ENCODE results near the gene BCL7C. TPM values are rescaled to one million over a fixed set of nuclear protein-coding genes. Genes with fewer than 3 reads are reported as not detected.
A peak's percentile ranks its signal among the peaks of the same experiment; 100 is the strongest.

Gene BCL7C
- total and polyA plus RNA-seq, 2 of the 13 experiments (the other 11 are each of a cell fraction or from before 2014, with no cell fraction given): 17.7 to 33.8 TPM

GRCh38 chr16:30844671-30845449 lies 49.0 kb downstream of the BCL7C start (continued):
- TF ChIP-seq BORCS8-MEF2B (CRISPR knock-in tag; IDR thresholded peaks at IDR 0.05): peak; percentile 86
- TF ChIP-seq KDM1A (CRISPR knock-in tag; IDR thresholded peaks at IDR 0.05): no peak
- TF ChIP-seq NFKB2 (CRISPR knock-in tag; IDR thresholded peaks at IDR 0.05; ENCODE audit: borderline replicate concordance): 0 out of 2 replicates have a peak, but pooled peaks have one; percentile 25
- TF ChIP-seq CTCF (CRISPR knock-in tag; IDR thresholded peaks at IDR 0.05): peak; percentile 96
- TF ChIP-seq SAP130 (CRISPR knock-in tag; IDR thresholded peaks at IDR 0.05; ENCODE audit: low read depth): peak; percentile 87
- no peak for TF ChIP-seq ZNF878 (CRISPR knock-in tag; IDR thresholded peaks at IDR 0.05)
- no peak for TF ChIP-seq SATB2 (CRISPR knock-in tag; IDR thresholded peaks at IDR 0.05)
- 0 out of 2 replicates have a peak, but pooled peaks have one; percentile 40 for TF ChIP-seq ZNF589 (CRISPR knock-in tag; conservative IDR thresholded peaks at IDR 0.05)
- no peak for TF ChIP-seq MATR3 (CRISPR knock-in tag; IDR thresholded peaks at IDR 0.05)
- TF ChIP-seq ZNF788 (CRISPR knock-in tag; IDR thresholded peaks at IDR 0.05; ENCODE audit: borderline replicate concordance): no peak; the same call in 1 of the 2 replicates
- no peak for TF ChIP-seq ZBTB42 (CRISPR knock-in tag; IDR thresholded peaks at IDR 0.05)
- no peak for TF ChIP-seq JDP2 (CRISPR knock-in tag; IDR thresholded peaks at IDR 0.05; ENCODE audit: borderline replicate concordance)
- no peak for TF ChIP-seq ZNF383 (CRISPR knock-in tag; IDR thresholded peaks at IDR 0.05; ENCODE audit: borderline replicate concordance)
- peak; percentile 28; the same call in 1 of the 2 replicates for TF ChIP-seq ZBTB26 (CRISPR knock-in tag; IDR thresholded peaks at IDR 0.05; ENCODE audit: borderline replicate concordance)
- TF ChIP-seq TCF12 (IDR thresholded peaks at IDR 0.05): no peak
- TF ChIP-seq TCF12 (CRISPR knock-in tag; IDR thresholded peaks at IDR 0.05): no peak
- TF ChIP-seq CEBPG (CRISPR knock-in tag; IDR thresholded peaks at IDR 0.05): peak; percentile 55
- no peak for TF ChIP-seq ZXDC (CRISPR knock-in tag; IDR thresholded peaks at IDR 0.05)
- no peak for TF ChIP-seq SNRNP70 (IDR thresholded peaks at IDR 0.05; ENCODE audit: low read depth, low read length)
- peak; percentile 32; the same call in 1 of the 2 replicates for TF ChIP-seq SRF (IDR thresholded peaks at IDR 0.05; ENCODE audit: low read depth, low read length)
- TF ChIP-seq ZNF256 (CRISPR knock-in tag; conservative IDR thresholded peaks at IDR 0.05): no peak
- TF ChIP-seq ZNF530 (CRISPR knock-in tag; IDR thresholded peaks at IDR 0.05; ENCODE audit: low read depth): no peak
- TF ChIP-seq ZNF253 (CRISPR knock-in tag; IDR thresholded peaks at IDR 0.05; ENCODE audit: borderline replicate concordance): no peak
- TF ChIP-seq FOXK1 (CRISPR knock-in tag; IDR thresholded peaks at IDR 0.05; ENCODE audit: borderline replicate concordance, low read depth): no peak
- TF ChIP-seq SMC3 (IDR thresholded peaks at IDR 0.05; ENCODE audit: low read length): peak; percentile 98
- TF ChIP-seq JUN (CRISPR knock-in tag; IDR thresholded peaks at IDR 0.05): 0 out of 2 replicates have a peak, but pooled peaks have one; percentile 25
- peak; percentile 59; the same call in 1 of the 2 replicates for TF ChIP-seq ZFX (CRISPR knock-in tag; IDR thresholded peaks at IDR 0.05; ENCODE audit: low read depth)

Measured in HepG2 (cell line).